ENCODE results near the gene SLC7A6.

Gene SLC7A6

GRCh38 chr16:68310774-68311511 lies 46.6 kb downstream of the SLC7A6 start, which contains the start of the genes PRMT7 and SLC7A6OS:
PRMT7 (plus strand) TSS chr16:68311019; CDS start chr16:68315980, 4,961 bp downstream.
SLC7A6OS (minus strand) TSS chr16:68310946; CDS start chr16:68310926, 20 bp downstream.
- DNase-seq = peak; percentile 92

GRCh38 chr16:68313116-68313515 lies 48.8 kb downstream of the SLC7A6 start:
- DNase-seq = no peak

- no peak for DNase-seq
These were observed 55.0 kb downstream of the SLC7A6 start for GRCh38 chr16:68319185-68319908.

- no peak for DNase-seq
These were observed 60.0 kb downstream of the SLC7A6 start for GRCh38 chr16:68324336-68324735.

- no peak for DNase-seq
These were observed 60.5 kb downstream of the SLC7A6 start for GRCh38 chr16:68324780-68325357.

- DNase-seq = peak; percentile 85
These were observed 64.0 kb downstream of the SLC7A6 start for GRCh38 chr16:68328151-68328859.

GRCh38 chr16:68328860-68329390 lies 64.6 kb downstream of the SLC7A6 start:
- no peak for DNase-seq

- no peak for DNase-seq
These were observed 67.6 kb downstream of the SLC7A6 start for GRCh38 chr16:68331879-68332410.

GRCh38 chr16:68332411-68333121 lies 68.2 kb downstream of the SLC7A6 start:
- DNase-seq = no peak

GRCh38 chr16:68335175-68335574 lies 70.8 kb downstream of the SLC7A6 start:
- DNase-seq = no peak

- DNase-seq = no peak
These were observed 74.2 kb downstream of the SLC7A6 start for GRCh38 chr16:68338326-68339119.

GRCh38 chr16:68339214-68339613 lies 74.9 kb downstream of the SLC7A6 start:
- no peak for DNase-seq

- no peak for DNase-seq
These were observed 78.3 kb downstream of the SLC7A6 start for GRCh38 chr16:68342620-68343019.

GRCh38 chr16:68343137-68343536 lies 78.8 kb downstream of the SLC7A6 start:
- DNase-seq = no peak

- no peak for DNase-seq
These were observed 79.9 kb downstream of the SLC7A6 start for GRCh38 chr16:68344252-68344651.

- no peak for DNase-seq
These were observed 81.1 kb downstream of the SLC7A6 start for GRCh38 chr16:68345351-68345810.

GRCh38 chr16:68345958-68346635 lies 81.8 kb downstream of the SLC7A6 start:
- no peak for DNase-seq

GRCh38 chr16:68346892-68347480 lies 82.7 kb downstream of the SLC7A6 start:
- DNase-seq = no peak

GRCh38 chr16:68347605-68348004 lies 83.3 kb downstream of the SLC7A6 start:
- DNase-seq = no peak
